HG02678 (cell line): ENCODE results near the gene SLC7A6OS.

Source experiments
- ATAC-seq: cut with Tn5 transposase; IDR thresholded peaks from one replicate; pipeline ENCODE4 v1.9.1; 2021; ENCODE audit warnings: mild to moderate bottlenecking, moderate library complexity; ENCODE audit not compliant: unreplicated experiment

SLC7A6OS gene

DNA sequence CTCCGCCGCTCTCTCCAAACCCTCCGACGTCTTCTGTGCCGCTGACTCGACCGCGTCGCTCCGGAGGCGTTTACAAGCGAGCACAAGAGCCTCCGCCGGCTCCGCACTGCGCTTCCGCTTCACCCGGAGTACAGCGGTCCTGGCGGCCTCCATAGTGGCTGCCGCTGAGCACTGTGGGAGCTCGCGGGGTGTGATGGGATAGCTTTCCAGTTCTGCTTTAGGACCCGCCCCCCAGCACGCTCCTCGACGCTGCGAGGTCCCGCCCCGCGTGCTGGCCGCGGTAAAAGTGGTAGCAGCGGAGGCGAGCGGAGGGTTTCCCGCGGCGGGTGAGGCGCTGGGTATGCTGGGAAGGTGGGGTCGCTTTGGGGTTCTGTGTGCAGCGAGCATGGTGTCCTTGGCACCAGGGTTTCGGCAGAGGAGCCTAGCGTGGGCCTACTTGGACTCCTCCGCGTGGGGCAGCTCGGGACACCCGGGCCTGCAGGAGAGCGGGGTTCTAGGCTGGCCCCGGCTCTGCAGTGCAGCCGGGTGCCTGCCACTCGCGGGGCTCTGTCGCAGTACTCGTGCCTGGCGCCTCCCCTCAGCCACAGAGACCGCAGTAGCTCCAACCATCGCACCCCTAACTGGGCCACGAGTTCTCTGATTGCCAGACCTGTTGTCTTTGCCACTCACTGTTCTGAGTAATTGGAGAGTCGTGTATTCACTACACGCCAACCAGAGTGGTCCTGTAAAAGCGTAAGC, at the start of gene SLC7A6OS, which contains the start of gene PRMT7:
Gene SLC7A6OS (minus strand): TSS at position 173 of the 738 bp plus-strand sequence. CDS start 20 bp downstream, at position 153.
Gene PRMT7 (plus strand): TSS at position 246 of the 738 bp plus-strand sequence. CDS start 4,961 bp downstream, outside the sequence.
- peak; percentile 97 for ATAC-seq

DNA sequence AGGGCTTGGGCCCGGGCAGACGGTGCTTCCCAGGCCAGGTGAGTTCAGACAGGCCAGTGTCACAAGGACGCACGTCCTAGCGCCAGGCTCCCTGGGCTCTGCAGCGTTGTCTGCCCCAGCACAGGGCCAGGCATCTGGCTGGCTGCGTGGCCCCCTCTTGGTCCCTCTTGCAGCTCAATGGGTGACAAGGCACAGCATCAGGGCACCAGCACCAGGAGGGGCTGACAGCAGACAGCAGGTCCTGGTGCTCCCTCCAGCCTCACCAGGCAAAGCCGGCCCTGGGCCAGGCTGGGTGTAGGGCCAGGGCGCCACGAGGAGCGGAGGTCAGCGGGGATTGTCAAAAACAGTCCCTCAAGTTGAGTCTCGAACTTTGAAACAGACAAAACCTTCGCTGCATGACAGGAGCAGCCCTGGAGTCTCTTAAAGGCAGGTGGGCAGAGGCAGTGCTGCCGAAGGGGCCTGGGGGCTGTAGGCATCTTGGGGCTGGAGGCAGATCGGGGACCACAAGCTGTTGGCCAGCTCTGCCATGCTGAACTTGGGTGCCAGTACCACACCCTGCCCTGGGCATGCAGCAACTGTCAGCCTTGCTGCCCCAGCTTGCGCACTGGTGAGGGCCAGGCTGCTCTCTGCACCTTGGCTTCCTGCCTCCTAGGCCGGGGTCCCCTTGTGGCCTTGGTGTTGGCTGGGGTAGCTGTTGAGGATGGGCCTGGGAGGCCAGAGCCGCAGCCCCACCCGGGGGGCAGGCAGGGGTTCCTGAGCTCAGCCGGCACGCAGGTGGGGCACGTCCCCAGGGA, 48.8 kb upstream of the SLC7A6OS start:
- no peak for ATAC-seq

DNA sequence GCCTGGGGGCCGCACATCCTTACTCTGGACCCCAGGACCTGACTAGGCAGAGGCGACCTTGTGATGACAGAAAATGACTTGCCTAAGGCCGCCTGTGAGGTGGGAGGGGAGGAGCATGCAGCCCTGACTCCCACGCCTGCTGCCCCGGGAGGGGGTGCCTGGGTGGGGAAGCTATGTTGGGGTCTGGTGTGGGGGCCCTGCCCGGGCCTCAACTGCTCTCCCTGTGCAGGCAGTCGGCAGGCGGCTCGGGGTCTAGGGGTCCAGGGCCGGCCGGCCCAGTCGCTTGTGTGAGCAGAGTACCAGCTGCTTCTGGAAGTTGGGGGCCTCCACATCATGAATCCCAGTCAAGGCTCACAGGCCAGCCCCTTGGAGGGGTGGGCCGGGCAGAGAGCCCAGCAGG, 48.2 kb upstream of the SLC7A6OS start:
- no peak for ATAC-seq

DNA sequence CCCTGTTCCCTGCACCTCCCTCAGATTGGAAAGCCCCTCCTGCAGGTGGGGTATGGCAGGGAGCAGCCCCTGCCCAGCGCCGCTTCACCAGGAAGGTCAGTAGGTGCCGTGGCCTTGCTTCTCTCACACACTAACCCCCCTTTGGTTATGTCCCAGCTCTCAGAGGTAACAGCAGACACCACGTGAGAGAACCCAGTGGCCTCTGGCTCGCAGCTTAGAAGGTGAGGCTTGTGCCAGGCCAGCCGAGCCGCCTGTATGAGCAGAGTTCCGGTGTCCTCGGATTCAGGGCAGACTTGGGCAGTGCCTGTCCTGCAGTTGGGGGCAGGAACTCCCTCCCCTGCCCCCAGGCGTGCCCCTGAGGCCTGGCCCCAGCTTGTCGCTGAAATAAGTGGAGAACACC, 47.2 kb upstream of the SLC7A6OS start:
- no peak for ATAC-seq

DNA sequence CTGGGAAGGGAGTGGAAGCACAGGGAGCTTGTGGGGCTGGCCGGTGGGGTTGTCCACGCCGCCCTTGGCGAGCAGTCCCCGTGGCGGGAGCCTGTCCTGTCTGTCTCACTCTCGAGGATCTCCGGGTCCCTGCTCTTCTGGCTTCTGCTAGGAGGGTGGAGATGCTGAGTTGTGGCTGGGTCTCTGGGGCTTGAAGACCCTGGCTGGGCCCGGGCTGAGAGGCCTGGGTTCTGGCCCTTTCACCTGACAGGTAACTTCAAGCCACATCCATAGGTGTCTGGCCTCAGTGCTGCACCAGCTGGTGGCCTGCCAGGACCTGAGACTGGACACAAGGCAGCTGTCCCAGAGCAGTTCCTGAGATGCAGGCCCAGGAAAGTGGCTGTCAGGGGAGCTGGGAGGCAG, 46.8 kb upstream of the SLC7A6OS start:
- no peak for ATAC-seq

DNA sequence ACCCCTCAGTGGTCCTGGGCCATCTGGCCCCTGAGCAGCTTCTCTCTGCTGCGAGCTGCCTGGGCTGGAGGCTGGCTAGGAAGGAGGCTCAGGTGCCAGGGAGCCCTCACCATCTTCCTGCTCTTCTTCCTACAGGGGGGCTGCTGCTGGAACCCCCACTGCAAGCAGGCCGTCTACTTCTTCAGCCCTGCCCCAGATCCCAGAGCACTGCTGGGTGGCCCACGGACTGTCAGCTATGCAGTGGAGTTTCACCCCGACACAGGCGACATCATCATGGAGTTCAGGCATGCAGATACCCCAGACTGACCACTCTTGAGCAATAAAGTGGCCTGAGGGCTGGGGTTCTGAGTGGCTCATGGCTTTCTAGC, 46.2 kb upstream of the SLC7A6OS start:
- no peak for ATAC-seq

DNA sequence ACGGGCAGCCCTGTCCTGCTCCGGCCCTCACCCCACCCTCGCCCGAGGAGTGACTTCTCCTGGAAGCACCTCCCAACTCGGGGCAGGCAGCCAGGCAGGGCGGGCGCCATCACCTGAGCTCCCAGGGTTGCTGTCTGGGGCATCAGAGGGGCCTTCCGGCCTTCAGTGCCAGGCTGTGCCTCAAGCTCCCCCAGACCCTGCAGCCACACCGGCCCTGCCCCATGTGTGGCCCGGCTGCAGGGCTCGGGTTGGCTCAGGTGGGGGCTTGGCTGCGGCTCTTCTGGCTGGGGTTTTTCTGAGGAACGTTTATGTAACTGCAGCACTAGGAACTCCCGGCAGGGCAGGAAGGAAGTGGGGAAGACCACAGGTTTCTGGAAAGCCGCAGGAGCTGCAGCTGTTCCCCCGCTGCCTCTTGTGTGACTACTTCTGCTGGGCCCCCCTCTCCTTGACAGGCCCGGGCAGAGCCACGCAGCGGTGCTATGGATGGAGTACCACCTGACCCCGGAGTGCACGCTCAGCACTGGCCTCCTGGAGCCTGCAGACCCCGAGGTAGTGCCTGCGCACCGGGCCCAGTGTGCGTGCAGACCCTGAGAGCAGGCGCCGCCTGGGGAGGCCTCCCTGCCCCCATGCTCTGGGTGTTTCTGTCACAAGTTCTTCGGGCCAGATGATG, 45.6 kb upstream of the SLC7A6OS start:
- peak; percentile 81 for ATAC-seq

DNA sequence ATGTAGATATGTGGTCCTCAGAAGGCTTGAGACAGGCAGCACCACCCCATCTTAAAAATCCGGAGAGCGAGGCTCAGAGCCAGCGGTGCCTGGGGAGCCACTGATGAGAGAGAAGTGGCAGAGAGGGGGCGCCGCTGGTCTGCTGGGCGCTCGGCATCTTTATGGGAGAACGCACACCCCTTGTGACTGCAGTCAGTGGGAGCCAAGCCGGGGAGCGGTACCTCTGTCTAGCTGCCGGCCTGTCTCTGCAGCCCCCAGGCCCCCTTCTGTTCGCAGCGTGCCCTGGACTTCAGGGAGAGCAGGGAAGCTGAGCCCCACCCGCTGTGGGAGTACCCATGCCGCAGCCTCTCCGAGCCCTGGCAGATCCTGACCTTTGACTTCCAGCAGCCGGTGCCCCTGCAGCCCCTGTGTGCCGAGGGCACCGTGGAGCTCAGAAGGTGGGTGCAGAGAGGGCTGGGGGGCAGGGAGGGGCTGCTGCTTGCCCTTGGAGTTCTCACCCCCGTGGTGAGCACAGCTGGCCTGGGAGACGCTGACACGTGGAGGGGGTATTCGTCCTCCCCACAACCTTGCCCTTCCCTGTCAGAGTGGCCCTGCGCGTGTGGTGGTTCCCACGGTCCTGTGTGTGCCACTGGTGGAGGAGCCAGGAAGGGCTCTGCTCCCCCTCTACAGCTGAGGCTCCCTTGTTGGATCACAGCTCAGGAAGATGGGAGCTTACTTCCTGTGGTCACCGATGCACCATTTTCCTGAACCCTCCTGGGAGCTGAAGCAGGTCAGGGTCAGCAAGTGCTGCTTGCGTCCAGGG, 44.9 kb upstream of the SLC7A6OS start:
- peak; percentile 3 for ATAC-seq

DNA sequence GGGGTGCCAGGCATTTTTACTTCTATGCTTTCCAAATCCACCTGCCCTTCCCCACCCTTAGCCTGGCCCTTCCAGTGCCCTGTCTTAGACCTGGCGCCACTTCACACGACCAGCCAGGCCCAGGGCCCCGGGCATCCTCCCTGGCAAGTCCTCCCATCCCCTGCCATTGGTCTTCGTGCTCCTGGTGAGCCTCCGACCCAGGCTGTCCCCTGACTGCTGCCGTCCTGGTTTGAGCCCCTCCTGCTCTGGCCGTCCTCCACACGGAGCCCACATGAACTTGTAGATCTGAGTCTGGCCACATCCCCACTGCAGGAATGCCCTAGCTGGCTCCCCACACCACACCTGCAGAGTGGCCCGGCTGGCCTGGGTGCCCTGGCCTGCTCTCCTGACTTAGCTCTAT, 44.1 kb upstream of the SLC7A6OS start:
- no peak for ATAC-seq

DNA sequence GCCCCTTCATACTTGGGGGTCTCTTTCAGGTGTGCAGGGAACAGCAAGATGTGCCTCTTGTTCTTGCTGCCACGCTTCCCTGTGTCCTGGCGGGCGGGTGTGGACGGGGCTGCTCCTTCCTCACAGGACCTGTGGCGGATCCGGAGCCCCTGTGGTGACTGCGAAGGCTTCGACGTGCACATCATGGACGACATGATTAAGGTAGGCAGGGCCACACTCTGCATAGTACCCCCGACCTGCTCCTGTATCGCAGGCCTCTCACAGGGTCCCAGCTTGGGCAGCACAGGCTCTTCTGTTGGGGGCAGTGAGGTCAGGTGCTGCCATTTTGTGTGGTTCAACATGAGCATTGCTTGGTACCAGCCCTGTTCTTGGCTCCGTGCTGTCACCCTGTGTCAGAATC, 42.6 kb upstream of the SLC7A6OS start:
- no peak for ATAC-seq

DNA sequence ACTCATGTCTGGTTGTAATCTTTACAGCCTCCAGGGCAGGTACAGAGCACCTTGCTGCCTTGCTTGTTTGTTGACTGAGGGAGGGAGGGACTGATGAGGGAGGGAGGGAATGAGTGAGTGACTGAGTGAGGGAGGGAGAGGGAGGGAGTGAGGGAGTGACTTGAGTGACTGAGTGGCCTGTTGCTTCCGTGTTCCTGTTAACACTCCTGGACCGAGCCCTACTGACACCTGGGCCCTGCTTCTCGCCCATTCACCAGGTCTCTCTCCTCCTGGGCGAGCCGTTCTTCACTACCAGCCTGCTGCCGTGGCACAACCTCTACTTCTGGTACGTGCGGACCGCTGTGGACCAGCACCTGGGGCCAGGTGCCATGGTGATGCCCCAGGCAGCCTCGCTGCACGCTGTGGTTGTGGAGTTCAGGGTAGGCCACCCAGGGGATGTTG, 41.3 kb upstream of the SLC7A6OS start:
- ATAC-seq, result no peak

DNA sequence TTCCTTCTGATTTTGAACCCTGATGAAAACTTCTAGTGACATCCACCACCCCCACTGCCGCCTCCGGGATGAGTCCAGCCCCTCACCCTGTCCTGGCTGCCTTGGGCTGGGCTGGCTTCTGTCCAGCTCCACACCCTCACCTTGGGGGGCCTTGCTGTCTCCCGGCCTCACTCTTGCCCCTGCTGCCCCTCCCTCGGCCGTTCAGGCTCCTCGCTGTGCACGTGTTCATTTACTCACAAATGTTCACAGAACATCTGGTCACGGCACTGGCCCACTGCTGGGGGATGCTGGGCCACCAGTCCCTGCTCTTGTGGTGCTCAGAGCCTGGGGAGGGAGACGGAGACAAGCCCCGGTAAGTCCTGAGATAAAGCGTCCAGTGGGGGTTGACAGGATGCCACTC, 40.7 kb upstream of the SLC7A6OS start:
- ATAC-seq, result no peak

DNA sequence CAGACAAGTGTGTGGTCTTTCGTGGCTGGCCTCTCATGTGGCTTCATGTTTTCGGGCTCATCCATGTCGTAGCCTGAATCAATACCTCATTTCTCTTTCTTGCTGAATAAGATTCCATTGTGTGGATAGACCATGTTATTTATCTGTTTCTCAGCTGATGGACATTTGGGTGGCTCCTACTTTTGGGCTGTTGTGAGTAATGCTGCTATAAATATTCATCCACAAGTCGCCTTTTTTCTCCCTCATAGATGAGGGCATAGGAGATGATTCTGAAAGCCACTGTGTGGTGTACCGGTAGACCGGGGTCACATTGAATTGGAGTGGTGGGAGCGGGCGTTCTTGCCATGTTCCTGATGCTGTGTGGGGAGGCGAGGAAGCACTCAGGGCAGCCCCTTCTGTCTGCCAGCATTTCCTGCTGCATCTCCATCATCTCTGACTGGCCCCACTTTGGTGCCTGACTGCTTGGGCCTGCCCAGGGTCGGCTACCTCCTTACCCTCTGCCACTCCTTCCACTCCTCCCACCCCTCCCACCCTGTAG, 40.1 kb upstream of the SLC7A6OS start:
- ATAC-seq, result no peak

DNA sequence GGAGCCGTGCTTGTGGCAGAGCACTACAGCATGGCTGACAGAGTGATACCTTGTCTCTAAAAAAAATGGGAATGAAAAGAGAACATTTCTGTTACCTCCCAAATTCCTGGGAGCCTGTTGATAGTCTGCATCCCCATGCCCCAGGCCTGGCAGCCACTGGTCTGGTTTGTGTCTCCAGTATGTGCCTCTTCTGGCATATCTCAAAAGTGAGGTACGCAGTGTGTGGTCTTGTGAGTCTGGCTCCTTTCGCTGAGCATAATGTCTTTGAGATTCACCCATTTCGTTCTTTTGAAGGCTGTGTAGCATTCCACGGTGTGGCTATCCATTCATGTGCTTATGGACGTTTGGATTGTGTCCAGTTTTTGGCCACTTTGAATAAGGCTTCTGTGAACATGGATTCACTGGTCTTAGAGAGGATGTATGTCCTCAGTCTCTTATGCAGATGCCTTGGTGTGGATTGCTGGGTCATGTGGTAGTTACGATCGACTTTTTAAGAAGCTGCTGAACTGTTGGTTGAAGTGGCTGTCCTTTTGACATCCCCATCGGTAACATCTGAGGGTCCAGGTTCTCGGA, 39.2 kb upstream of the SLC7A6OS start:
- no peak for ATAC-seq

DNA sequence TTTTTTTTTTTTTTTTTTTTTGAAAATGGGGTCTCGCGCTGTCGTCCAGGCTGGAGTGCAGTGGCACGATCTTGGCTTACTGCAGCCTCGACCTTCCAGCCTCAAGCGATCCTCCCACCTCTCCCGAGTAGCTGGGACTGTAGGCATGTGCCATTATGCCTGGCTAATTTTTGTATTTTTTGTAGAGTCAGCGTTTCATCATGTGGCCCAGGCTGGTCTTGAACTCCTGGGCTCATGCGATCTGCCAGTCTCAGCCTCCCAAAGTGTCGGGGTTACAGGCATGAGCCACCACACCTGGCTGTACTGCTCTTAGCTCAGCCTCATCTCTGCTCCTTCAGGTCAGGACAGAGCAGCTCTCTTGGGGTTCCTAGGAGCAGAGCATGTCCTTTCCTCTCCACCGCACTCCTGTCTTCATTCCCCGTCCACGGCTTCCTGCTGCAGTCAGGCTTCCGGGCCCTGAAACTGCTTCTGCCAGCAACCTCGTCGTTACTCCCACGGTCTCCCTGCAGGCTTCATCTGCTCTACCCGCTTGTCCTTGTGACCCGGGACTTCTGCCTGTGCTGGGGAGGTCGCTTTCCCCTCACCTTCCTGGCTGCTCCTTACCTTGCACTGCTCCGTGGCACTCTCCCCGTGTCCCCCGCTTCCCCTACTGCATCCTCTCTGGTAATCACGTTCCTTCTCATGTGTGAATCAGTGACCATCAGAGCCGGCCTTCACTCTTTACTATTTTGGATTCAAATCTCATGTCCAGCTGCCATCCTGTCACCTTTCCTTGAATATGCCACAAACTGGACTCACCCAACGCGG, 38.1 kb upstream of the SLC7A6OS start:
- no peak for ATAC-seq

DNA sequence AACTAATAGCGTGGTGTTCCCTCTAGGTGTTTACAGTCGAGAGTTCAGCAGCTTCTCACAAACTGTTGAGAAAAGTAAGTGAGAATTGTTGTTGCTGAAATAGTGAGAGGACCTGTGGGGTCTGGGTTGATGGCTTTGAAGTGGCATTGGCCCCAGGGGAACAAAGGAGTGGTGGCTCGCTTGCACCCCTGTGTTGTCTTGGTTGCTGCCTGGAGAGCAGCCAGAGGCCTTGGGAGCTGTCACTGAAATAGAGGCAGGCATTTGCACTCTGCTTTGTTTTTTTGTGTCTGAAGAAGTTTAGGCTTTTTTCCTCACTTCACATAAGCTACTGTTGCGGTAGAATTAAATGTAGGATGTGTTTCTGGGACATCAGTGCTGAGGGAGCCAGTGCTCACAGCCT, 36.9 kb upstream of the SLC7A6OS start:
- no peak for ATAC-seq

DNA sequence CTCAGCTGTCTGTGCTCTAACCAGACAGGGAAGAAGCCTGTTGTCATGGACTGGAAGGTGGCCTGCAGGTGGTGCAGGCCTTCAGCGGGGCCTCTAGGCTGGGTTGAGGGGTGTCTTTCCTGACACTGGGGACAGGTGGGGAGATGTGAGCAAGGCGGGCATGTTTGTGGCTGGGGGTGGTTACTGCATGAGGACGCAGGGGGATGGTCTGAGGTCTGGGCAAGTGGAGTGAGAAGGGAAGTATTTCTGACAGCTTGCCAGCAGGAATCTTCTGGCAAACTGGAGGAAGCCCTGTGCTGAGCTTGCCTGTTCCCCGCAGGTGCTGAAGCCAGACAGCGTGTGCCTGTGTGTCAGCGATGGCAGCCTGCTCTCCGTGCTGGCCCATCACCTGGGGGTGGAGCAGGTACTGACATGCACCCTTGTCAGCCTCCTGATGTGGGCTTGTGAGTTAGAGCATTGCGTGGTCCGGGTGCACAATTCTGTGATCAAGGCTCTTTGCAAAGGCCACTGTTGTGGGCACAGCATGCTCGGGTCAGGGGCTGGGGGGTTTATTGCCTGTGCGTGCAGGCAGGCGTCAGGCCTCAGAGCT, 36.2 kb upstream of the SLC7A6OS start:
- no peak for ATAC-seq

DNA sequence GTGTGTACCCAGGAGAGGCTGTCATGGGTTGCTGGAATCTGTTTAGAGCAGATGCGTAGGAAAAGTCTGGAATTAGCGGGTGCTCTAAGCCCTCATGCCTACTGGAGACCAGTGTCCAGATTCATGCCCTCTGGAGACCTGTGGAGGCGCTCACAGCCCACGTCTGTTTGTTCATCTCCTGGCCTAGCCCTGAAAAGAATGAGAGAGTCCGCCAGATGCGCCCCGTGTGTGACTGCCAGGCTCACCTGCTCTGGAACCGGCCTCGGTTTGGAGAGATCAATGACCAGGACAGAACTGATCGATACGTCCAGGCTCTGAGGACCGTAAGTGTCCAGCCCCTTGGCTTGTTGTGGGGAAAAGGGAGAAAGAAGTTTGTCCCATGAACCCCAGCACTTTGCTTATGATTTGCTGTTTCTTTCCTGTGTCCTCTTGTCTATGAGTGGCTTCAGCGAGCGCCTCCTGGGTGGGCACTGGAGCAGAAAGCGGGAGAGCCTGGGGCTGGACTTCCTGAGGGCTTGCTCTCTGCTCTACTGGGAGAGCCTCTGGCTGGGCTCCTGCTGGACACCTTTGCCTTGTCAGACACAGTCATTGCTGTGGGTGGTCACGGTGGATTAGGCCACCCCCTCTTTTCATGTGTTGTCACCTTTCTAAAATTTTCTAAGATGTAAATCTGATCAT, 35.4 kb upstream of the SLC7A6OS start:
- ATAC-seq, result no peak
